HG02642 (cell line): Measurements from ENCODE around the gene ABHD14A.
"Not testable (repeated sequence)": the region's sequence is repeated elsewhere in the genome, so short reads cannot be mapped to it uniquely, and the experiment has no call there.

Source experiments
- ATAC-seq: cut with Tn5 transposase; IDR thresholded peaks from one replicate; pipeline ENCODE4 v1.9.1; 2021; ENCODE audit warnings: mild to moderate bottlenecking; ENCODE audit not compliant: unreplicated experiment, poor library complexity

Gene ABHD14A

GRCh38 chr3:51974963-51975851 lies at the start of gene ABHD14A:
TSS of gene ABHD14A (plus strand) at chr3:51975064. CDS start at chr3:51975136, 72 bp downstream.
- peak; percentile 59 for ATAC-seq

- ATAC-seq, result no peak
These were observed 47.5 kb upstream of the ABHD14A start for GRCh38 chr3:51927061-51927977.

- ATAC-seq, result no peak
These were observed 46.4 kb upstream of the ABHD14A start for GRCh38 chr3:51928438-51928837.

GRCh38 chr3:51928981-51929380 lies 45.9 kb upstream of the ABHD14A start:
- not testable (repeated sequence) for ATAC-seq

GRCh38 chr3:51929420-51930003 lies 45.4 kb upstream of the ABHD14A start:
- ATAC-seq, result no peak

- no peak for ATAC-seq
These were observed 44.4 kb upstream of the ABHD14A start for GRCh38 chr3:51930439-51930838.

GRCh38 chr3:51931756-51932155 lies 43.1 kb upstream of the ABHD14A start:
- no peak for ATAC-seq

- no peak for ATAC-seq
These were observed 42.1 kb upstream of the ABHD14A start for GRCh38 chr3:51932471-51933370.

- ATAC-seq, result no peak
These were observed 41.3 kb upstream of the ABHD14A start for GRCh38 chr3:51933471-51934138.

GRCh38 chr3:51934139-51934850 lies 40.6 kb upstream of the ABHD14A start:
- no peak for ATAC-seq

GRCh38 chr3:51934991-51935885 lies 39.6 kb upstream of the ABHD14A start:
- no peak for ATAC-seq

- ATAC-seq, result no peak
These were observed 38.7 kb upstream of the ABHD14A start for GRCh38 chr3:51935886-51936755.

- no peak for ATAC-seq
These were observed 37.9 kb upstream of the ABHD14A start for GRCh38 chr3:51937014-51937413.

GRCh38 chr3:51937611-51938450 lies 37.0 kb upstream of the ABHD14A start:
- ATAC-seq, result no peak

- ATAC-seq, result no peak
These were observed 36.0 kb upstream of the ABHD14A start for GRCh38 chr3:51938780-51939425.
